GM20000 (cell line): Measurements from ENCODE around the gene TADA2A.
"Not testable (repeated sequence)": the region's sequence is repeated elsewhere in the genome, so short reads cannot be mapped to it uniquely, and the experiment has no call there.

ENCODE experiments used
- DNase-seq: peaks from one replicate; pipeline ENCODE4 v3.0.0; 2012; ENCODE audit warnings: low spot score
- TF ChIP-seq, protein P1 (sequence below): IDR thresholded peaks from 2 replicates; pipeline ENCODE4 v1.5.1; 2012; ENCODE audit warnings: mild to moderate bottlenecking, control low read depth; ENCODE audit errors: extremely low read depth, missing control alignments

TADA2A gene

GRCh38 chr17:37510056-37510455, 103.4 kb downstream of the TADA2A start:
- TF ChIP-seq, protein P1, sequence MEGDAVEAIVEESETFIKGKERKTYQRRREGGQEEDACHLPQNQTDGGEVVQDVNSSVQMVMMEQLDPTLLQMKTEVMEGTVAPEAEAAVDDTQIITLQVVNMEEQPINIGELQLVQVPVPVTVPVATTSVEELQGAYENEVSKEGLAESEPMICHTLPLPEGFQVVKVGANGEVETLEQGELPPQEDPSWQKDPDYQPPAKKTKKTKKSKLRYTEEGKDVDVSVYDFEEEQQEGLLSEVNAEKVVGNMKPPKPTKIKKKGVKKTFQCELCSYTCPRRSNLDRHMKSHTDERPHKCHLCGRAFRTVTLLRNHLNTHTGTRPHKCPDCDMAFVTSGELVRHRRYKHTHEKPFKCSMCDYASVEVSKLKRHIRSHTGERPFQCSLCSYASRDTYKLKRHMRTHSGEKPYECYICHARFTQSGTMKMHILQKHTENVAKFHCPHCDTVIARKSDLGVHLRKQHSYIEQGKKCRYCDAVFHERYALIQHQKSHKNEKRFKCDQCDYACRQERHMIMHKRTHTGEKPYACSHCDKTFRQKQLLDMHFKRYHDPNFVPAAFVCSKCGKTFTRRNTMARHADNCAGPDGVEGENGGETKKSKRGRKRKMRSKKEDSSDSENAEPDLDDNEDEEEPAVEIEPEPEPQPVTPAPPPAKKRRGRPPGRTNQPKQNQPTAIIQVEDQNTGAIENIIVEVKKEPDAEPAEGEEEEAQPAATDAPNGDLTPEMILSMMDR: no peak
- no peak for DNase-seq

DNA sequence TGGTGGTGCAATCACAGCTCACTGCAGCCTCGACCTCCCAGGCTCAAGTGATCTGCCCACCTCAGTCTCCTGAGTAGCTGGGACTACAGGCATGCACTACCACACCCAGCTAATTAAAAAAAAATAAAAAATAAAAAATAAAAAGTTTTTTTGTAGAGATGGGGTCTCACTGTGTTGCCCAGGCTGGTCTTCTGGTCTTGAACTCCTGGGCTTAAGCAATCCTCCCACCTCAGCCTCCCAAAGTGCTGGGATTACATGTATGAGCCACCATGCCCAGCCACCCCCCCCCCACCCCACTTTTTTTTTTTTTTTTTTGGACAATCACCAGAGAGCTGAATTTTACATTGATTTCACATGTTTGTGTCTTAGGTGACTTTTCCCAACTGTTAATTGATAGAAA, 105.0 kb downstream of the TADA2A start:
- DNase-seq: not testable (repeated sequence)

DNA sequence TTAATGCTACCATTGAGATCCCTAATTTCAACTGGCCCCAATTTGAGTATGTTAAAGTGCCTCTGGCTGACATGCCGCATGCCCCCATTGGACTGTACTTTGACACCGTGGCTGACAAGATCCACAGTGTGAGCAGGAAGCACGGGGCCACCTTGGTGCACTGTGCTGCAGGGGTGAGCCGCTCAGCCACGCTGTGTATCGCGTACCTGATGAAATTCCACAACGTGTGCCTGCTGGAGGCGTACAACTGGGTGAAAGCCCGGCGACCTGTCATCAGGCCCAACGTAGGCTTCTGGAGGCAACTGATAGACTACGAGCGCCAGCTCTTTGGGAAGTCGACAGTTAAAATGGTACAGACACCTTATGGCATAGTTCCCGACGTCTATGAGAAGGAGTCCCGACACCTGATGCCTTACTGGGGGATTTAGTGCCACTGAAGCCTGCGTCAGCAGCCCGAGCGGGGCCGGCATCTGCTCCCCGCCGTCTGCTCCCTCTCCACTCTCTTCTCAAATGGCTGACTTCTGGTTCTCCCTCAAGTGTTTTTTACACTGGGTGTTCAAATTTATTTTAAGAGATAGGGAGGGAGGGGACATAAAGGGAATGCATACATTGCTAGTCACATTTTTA, 105.9 kb downstream of the TADA2A start:
- no peak for DNase-seq
- TF ChIP-seq, protein P1: no peak

GRCh38 chr17:37513711-37514110, 107.0 kb downstream of the TADA2A start:
- no peak for DNase-seq
- TF ChIP-seq, protein P1: no peak

- TF ChIP-seq, protein P1: no peak
- no peak for DNase-seq
Observed at GRCh38 chr17:37516127-37516571, 109.5 kb downstream of the TADA2A start.

DNA sequence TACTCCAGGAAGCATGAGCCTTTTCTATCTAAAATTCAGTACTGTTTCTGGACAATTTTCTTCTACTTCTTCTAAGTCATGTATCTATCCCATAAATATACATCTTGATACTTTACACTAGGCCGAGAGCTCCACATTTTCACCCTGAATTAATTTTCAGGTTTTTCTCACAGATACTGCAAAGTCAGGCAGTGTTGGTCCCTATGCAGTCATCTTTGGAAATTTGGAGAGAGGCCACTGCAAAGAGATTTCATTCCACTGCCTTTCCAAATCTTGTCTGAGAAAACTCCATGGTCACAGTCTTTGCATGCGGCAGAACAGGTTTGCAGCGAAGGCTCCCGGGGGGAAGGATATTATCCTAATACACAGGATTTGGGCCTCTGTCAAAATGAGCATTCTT, 111.2 kb downstream of the TADA2A start:
- TF ChIP-seq, protein P1: no peak
- DNase-seq: no peak

- DNase-seq: no peak
- TF ChIP-seq, protein P1: no peak
Observed at GRCh38 chr17:37518826-37519225, 112.1 kb downstream of the TADA2A start.
